Measurements from ENCODE around the gene ANKS3.

Gene ANKS3

GRCh38 chr16:4728676-4729075, 5.4 kb downstream of the ANKS3 start:
- Mint-ChIP-seq H3K27ac (no peak overlapping the region), H3K27me3 (no peaks in the 10 kb centered on the region), H3K9me3 (no peaks in the 10 kb centered on the region), H3K4me3 (no peak overlapping the region), H3K36me3 (peaks cover 10% of the 10 kb centered on the region), H3K4me1 (peaks cover 5% of the 10 kb centered on the region)
- no peak for DNase-seq (ENCODE audit: low spot score in 2 of 2)
- ATAC-seq (ENCODE audit: low read depth) = no peak

GRCh38 chr16:4726616-4727015, 7.5 kb downstream of the ANKS3 start:
- no peaks in the 10 kb centered on the region for H3K9me3 Mint-ChIP-seq
- no peak overlapping the region for H3K27ac Mint-ChIP-seq
- peaks cover 10% of the 10 kb centered on the region for H3K36me3 Mint-ChIP-seq
- DNase-seq (ENCODE audit: low spot score in 2 of 2) = no peak
- ATAC-seq (ENCODE audit: low read depth) = no peak
- no peak overlapping the region for H3K4me3 Mint-ChIP-seq
- no peaks in the 10 kb centered on the region for H3K27me3 Mint-ChIP-seq
- no peaks in the 10 kb centered on the region for H3K4me1 Mint-ChIP-seq

GRCh38 chr16:4724661-4725270, 9.3 kb downstream of the ANKS3 start:
- H3K27me3 Mint-ChIP-seq = no peaks in the 10 kb centered on the region
- H3K27ac Mint-ChIP-seq = no peak overlapping the region

GRCh38 chr16:4723071-4723767, 10.9 kb downstream of the ANKS3 start:
- DNase-seq (ENCODE audit: low spot score in 2 of 2) = no peak
- H3K4me1 Mint-ChIP-seq = peaks cover 9% of the 10 kb centered on the region
- H3K27ac Mint-ChIP-seq = no peak overlapping the region

More at GRCh38 chr16:4724661-4725270, 9.3 kb downstream of the ANKS3 start:
- peaks cover 9% of the 10 kb centered on the region for H3K36me3 Mint-ChIP-seq
- ATAC-seq (ENCODE audit: low read depth) = no peak
- H3K4me3 Mint-ChIP-seq = no peak overlapping the region
- no peaks in the 10 kb centered on the region for H3K9me3 Mint-ChIP-seq
- no peaks in the 10 kb centered on the region for H3K4me1 Mint-ChIP-seq
- no peak for DNase-seq (ENCODE audit: low spot score in 2 of 2)

GRCh38 chr16:4718466-4718865, 15.6 kb downstream of the ANKS3 start:
- Mint-ChIP-seq H3K27me3 (no peaks in the 10 kb centered on the region), H3K4me3 (no peak overlapping the region), H3K4me1 (peaks cover 9% of the 10 kb centered on the region), H3K9me3 (no peaks in the 10 kb centered on the region), H3K27ac (peak overlapping the region; percentile 35), H3K36me3 (peaks cover 11% of the 10 kb centered on the region)
- DNase-seq (ENCODE audit: low spot score in 2 of 2) = no peak
- no peak for ATAC-seq (ENCODE audit: low read depth)

More at GRCh38 chr16:4723071-4723767, 10.9 kb downstream of the ANKS3 start:
- Mint-ChIP-seq H3K36me3 (peaks cover 5% of the 10 kb centered on the region), H3K27me3 (no peaks in the 10 kb centered on the region), H3K4me3 (no peak overlapping the region), H3K9me3 (no peaks in the 10 kb centered on the region)
- no peak for ATAC-seq (ENCODE audit: low read depth)

GRCh38 chr16:4714996-4715395, 19.1 kb downstream of the ANKS3 start:
- H3K4me3 Mint-ChIP-seq = no peak overlapping the region
- H3K9me3 Mint-ChIP-seq = no peaks in the 10 kb centered on the region
- H3K27me3 Mint-ChIP-seq = no peaks in the 10 kb centered on the region
- peaks cover 9% of the 10 kb centered on the region for H3K4me1 Mint-ChIP-seq
- no peak overlapping the region for H3K27ac Mint-ChIP-seq
- no peak for DNase-seq (ENCODE audit: low spot score in 2 of 2)
- H3K36me3 Mint-ChIP-seq = peaks cover 13% of the 10 kb centered on the region
- no peak for ATAC-seq (ENCODE audit: low read depth)

- H3K36me3 Mint-ChIP-seq = peaks cover 15% of the 10 kb centered on the region
- H3K4me3 Mint-ChIP-seq = no peak overlapping the region
- H3K27ac Mint-ChIP-seq = no peak overlapping the region
- peaks cover 5% of the 10 kb centered on the region for H3K4me1 Mint-ChIP-seq
- no peak for DNase-seq (ENCODE audit: low spot score in 2 of 2)
- no peak for ATAC-seq (ENCODE audit: low read depth)
- no peaks in the 10 kb centered on the region for H3K27me3 Mint-ChIP-seq
- no peaks in the 10 kb centered on the region for H3K9me3 Mint-ChIP-seq
These were observed 20.2 kb downstream of the ANKS3 start for GRCh38 chr16:4713663-4714501.

GRCh38 chr16:4709481-4709880, 24.6 kb downstream of the ANKS3 start:
- Mint-ChIP-seq H3K27me3 (no peaks in the 10 kb centered on the region), H3K27ac (no peak overlapping the region), H3K4me1 (no peaks in the 10 kb centered on the region)

GRCh38 chr16:4706871-4707270, 27.2 kb downstream of the ANKS3 start:
- Mint-ChIP-seq H3K27ac (no peak overlapping the region), H3K4me3 (no peak overlapping the region), H3K9me3 (no peaks in the 10 kb centered on the region), H3K27me3 (no peaks in the 10 kb centered on the region), H3K36me3 (peaks cover 14% of the 10 kb centered on the region), H3K4me1 (no peaks in the 10 kb centered on the region)
- DNase-seq (ENCODE audit: low spot score in 2 of 2) (no peak), ATAC-seq (ENCODE audit: low read depth) (no peak)

More at GRCh38 chr16:4709481-4709880, 24.6 kb downstream of the ANKS3 start:
- no peak overlapping the region for H3K4me3 Mint-ChIP-seq
- DNase-seq (ENCODE audit: low spot score in 2 of 2) = no peak
- peaks cover 22% of the 10 kb centered on the region for H3K36me3 Mint-ChIP-seq
- H3K9me3 Mint-ChIP-seq = no peaks in the 10 kb centered on the region
- ATAC-seq (ENCODE audit: low read depth) = no peak

GRCh38 chr16:4704913-4705312, 29.2 kb downstream of the ANKS3 start:
- Mint-ChIP-seq H3K27ac (no peak overlapping the region), H3K4me3 (no peak overlapping the region), H3K36me3 (peaks cover 14% of the 10 kb centered on the region), H3K4me1 (no peaks in the 10 kb centered on the region), H3K27me3 (no peaks in the 10 kb centered on the region), H3K9me3 (no peaks in the 10 kb centered on the region)
- ATAC-seq (ENCODE audit: low read depth) (no peak), DNase-seq (ENCODE audit: low spot score in 2 of 2) (no peak)

GRCh38 chr16:4704491-4704890, 29.6 kb downstream of the ANKS3 start:
- no peak overlapping the region for H3K27ac Mint-ChIP-seq
- no peaks in the 10 kb centered on the region for H3K27me3 Mint-ChIP-seq
- ATAC-seq (ENCODE audit: low read depth) (no peak), DNase-seq (ENCODE audit: low spot score in 2 of 2) (no peak)
- no peaks in the 10 kb centered on the region for H3K4me1 Mint-ChIP-seq
- no peak overlapping the region for H3K4me3 Mint-ChIP-seq
- H3K36me3 Mint-ChIP-seq = peaks cover 14% of the 10 kb centered on the region
- H3K9me3 Mint-ChIP-seq = no peaks in the 10 kb centered on the region

GRCh38 chr16:4703906-4704305, 30.2 kb downstream of the ANKS3 start:
- no peak for DNase-seq (ENCODE audit: low spot score in 2 of 2)
- H3K27me3 Mint-ChIP-seq = no peaks in the 10 kb centered on the region
- no peaks in the 10 kb centered on the region for H3K4me1 Mint-ChIP-seq
- H3K9me3 Mint-ChIP-seq = no peaks in the 10 kb centered on the region
- no peak overlapping the region for H3K4me3 Mint-ChIP-seq
- peaks cover 12% of the 10 kb centered on the region for H3K36me3 Mint-ChIP-seq
- H3K27ac Mint-ChIP-seq = no peak overlapping the region
- no peak for ATAC-seq (ENCODE audit: low read depth)

GRCh38 chr16:4702466-4702808, 31.6 kb downstream of the ANKS3 start:
- H3K27me3 Mint-ChIP-seq = no peaks in the 10 kb centered on the region
- ATAC-seq (ENCODE audit: low read depth) (no peak), DNase-seq (ENCODE audit: low spot score in 2 of 2) (no peak)
- H3K27ac Mint-ChIP-seq = no peak overlapping the region
- H3K36me3 Mint-ChIP-seq = peaks cover 10% of the 10 kb centered on the region
- H3K4me1 Mint-ChIP-seq = no peaks in the 10 kb centered on the region
- no peak overlapping the region for H3K4me3 Mint-ChIP-seq
- no peaks in the 10 kb centered on the region for H3K9me3 Mint-ChIP-seq

- Mint-ChIP-seq H3K9me3 (no peaks in the 10 kb centered on the region), H3K36me3 (peaks cover 9% of the 10 kb centered on the region), H3K27me3 (no peaks in the 10 kb centered on the region), H3K27ac (no peak overlapping the region), H3K4me3 (no peak overlapping the region), H3K4me1 (no peaks in the 10 kb centered on the region)
- DNase-seq (ENCODE audit: low spot score in 2 of 2) = no peak
- no peak for ATAC-seq (ENCODE audit: low read depth)
These were observed 32.1 kb downstream of the ANKS3 start for GRCh38 chr16:4701791-4702465.
